Naive thymus-derived CD4-positive, alpha-beta T cell (primary cell): ENCODE measurements around the gene DHX15. TPM values are rescaled to one million over a fixed set of nuclear protein-coding genes. Genes with fewer than 3 reads are reported as not detected.
"Not testable (repeated sequence)": the region's sequence is repeated elsewhere in the genome, so short reads cannot be mapped to it uniquely, and the experiment has no call there.

ENCODE experiments used
- ATAC-seq: fragments of 150-1000 bp; cut with Tn5 transposase; 2 replicates; pipeline ENCODE4 v1.10.0; 2021; ENCODE audit warnings: mild to moderate bottlenecking, moderate library complexity
- CTCF ChIA-PET: fragments of 350-600 bp; sonication (Branson Sonifier 250); formaldehyde crosslinking; loops from one replicate; lab custom pipeline; 2021; ENCODE audit warnings: antibody characterized with exemption; lab: Charles Lee
- POLR2A ChIA-PET: fragments of 350-600 bp; sonication (Branson Sonifier 250); formaldehyde crosslinking; loops from one replicate; lab custom pipeline; 2021; ENCODE audit warnings: antibody characterized with exemption, inconsistent platforms; lab: Charles Lee
- DNase-seq, 9 donors: peaks; one replicate each; pipeline versions ENCODE4 v3.0.0 to v3.0.0-alpha.2; 2020 to 2022; ENCODE audit warnings: mixed read lengths in 1 of 9
- H3K27ac ChIP-seq: one replicate; pipeline ENCODE4 v1.7.0; 2013; ENCODE audit warnings: mild to moderate bottlenecking, low read depth, low read length, moderate library complexity
- H3K27me3 ChIP-seq, 2 donors: one replicate each; pipeline ENCODE4 v1.7.0; 2013; ENCODE audit warnings: low read length in 2 of 2, mild to moderate bottlenecking in 2 of 2, moderate library complexity in 2 of 2; ENCODE audit not compliant: control insufficient read depth in 2 of 2, insufficient read depth in 2 of 2
- H3K36me3 ChIP-seq, 3 experiments: 1 replicate in 2 of 3; 2 replicates in 1 of 3; pipeline ENCODE4 v1.7.0; 2013; ENCODE audit warnings: low read length in 3 of 3, mild to moderate bottlenecking in 3 of 3, moderate library complexity in 1 of 3; ENCODE audit not compliant: insufficient read depth in 3 of 3, control insufficient read depth in 2 of 3
- H3K4me1 ChIP-seq, 2 donors: one replicate each; pipeline ENCODE4 v1.7.0; 2013; ENCODE audit warnings: low read length in 2 of 2, mild to moderate bottlenecking in 2 of 2, moderate library complexity in 1 of 2; ENCODE audit not compliant: control insufficient read depth in 2 of 2, insufficient read depth in 2 of 2
- H3K4me3 ChIP-seq: 2 replicates; pipeline ENCODE4 v1.7.0; 2013; ENCODE audit warnings: mild to moderate bottlenecking, low read length
- H3K9me3 ChIP-seq, 3 experiments: 1 replicate in 2 of 3; 2 replicates in 1 of 3; pipeline ENCODE4 v1.7.0; 2013; ENCODE audit warnings: low read length in 3 of 3; ENCODE audit not compliant: control insufficient read depth in 2 of 3
- H3K27ac Mint-ChIP-seq, 9 donors: one replicate each; pipeline ENCODE4 v1.8.0; 2020 to 2022; ENCODE audit warnings: mixed read lengths in 9 of 9, mild to moderate bottlenecking in 8 of 9, moderate library complexity in 5 of 9, inconsistent platforms in 2 of 9
- H3K27me3 Mint-ChIP-seq, 5 donors: one replicate each; pipeline ENCODE4 v1.8.0; 2021 to 2022; ENCODE audit warnings: mixed read lengths in 5 of 5, mild to moderate bottlenecking in 1 of 5
- H3K36me3 Mint-ChIP-seq, 5 donors: one replicate each; pipeline ENCODE4 v1.8.0; 2020 to 2022; ENCODE audit warnings: mixed read lengths in 5 of 5, mild to moderate bottlenecking in 3 of 5, inconsistent platforms in 1 of 5
- H3K4me1 Mint-ChIP-seq, 7 donors: one replicate each; pipeline ENCODE4 v1.8.0; 2020 to 2022; ENCODE audit warnings: mixed read lengths in 7 of 7, mild to moderate bottlenecking in 3 of 7, inconsistent platforms in 1 of 7
- H3K4me3 Mint-ChIP-seq, 10 donors: one replicate each; pipeline ENCODE4 v1.8.0; 2020 to 2022; ENCODE audit warnings: mild to moderate bottlenecking in 10 of 10, mixed read lengths in 10 of 10, moderate library complexity in 6 of 10, inconsistent platforms in 2 of 10
- H3K9me3 Mint-ChIP-seq, 11 donors: one replicate each; pipeline ENCODE4 v1.8.0; 2020 to 2022; ENCODE audit warnings: mixed read lengths in 11 of 11, mild to moderate bottlenecking in 4 of 11, inconsistent platforms in 1 of 11, moderate library complexity in 1 of 11
- intact Hi-C, 2 donors: fragments of 100-400 bp; cut with micrococcal nuclease; formaldehyde crosslinking; loops; one replicate each; pipeline ENCODE4 v1.15.1; 2023
- polyA plus RNA-seq, 2 donors: library from polyadenylated mRNA; unstranded; fragments of 300-500 nt; fragmentation: Illumina TruSeq; gene quantifications; one replicate each; pipeline ENCODE4 v1.2.3, GENCODE V29; 2021
- total RNA-seq, 6 experiments: library from RNA in 5 of 6; stranded (reverse) in 5 of 6; gene quantifications; 1 replicate in 5 of 6; 2 replicates in 1 of 6; pipeline ENCODE4 v1.2.3 and lab custom pipeline; 2021 to 2026

DHX15 gene
- total and polyA plus RNA-seq, 7 experiments from 2014 or later: 44.5 to 186 (median 139) TPM

DNA sequence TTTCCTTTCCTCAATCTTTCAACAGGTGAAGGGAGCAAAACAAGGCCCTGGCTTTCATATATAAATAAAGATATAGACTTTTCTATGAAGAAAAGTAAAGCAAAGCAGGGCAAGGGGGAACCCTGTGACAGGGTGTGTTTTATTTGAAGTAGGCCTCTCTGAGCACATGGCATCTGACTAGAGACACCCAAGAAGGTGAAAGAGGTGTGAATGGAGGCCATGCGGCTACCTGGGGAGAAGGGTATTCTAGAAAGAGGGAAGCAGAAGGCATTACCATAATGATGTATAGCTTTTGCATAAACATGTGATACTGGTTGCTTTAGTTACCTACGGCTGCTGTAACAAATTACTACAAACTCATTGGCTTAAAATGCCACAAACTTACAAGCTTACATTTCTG, 75.8 kb downstream of the DHX15 start:
- H3K27ac ChIP-seq: no peak overlapping the region
- Mint-ChIP-seq H3K4me1 (no peaks in the 10 kb centered on the region), H3K4me3 (no peak overlapping the region), H3K27me3 (no peaks in the 10 kb centered on the region), H3K36me3 (peaks cover 0 to 6% (median 0%) of the 10 kb centered on the region in 5 donors), H3K27ac (no peak overlapping the region), H3K9me3 (peaks cover 0 to 1% (median 0%) of the 10 kb centered on the region in 11 donors)
- CTCF ChIA-PET: interaction anchor here (0.7 kb wide), 1 partner anchor 14 kb away, joined by 3 read pairs; no protein-coding TSS in a partner anchor
- ATAC-seq (no peak), DNase-seq (no peak)
- intact Hi-C loops: no loop called here
- H3K36me3 ChIP-seq: no peaks in the 10 kb centered on the region
- POLR2A ChIA-PET: no interaction called here
- H3K4me1 ChIP-seq: no peaks in the 10 kb centered on the region
- no peak overlapping the region for H3K4me3 ChIP-seq
- H3K27me3 ChIP-seq: no peaks in the 10 kb centered on the region
- no peaks in the 10 kb centered on the region for H3K9me3 ChIP-seq

DNA sequence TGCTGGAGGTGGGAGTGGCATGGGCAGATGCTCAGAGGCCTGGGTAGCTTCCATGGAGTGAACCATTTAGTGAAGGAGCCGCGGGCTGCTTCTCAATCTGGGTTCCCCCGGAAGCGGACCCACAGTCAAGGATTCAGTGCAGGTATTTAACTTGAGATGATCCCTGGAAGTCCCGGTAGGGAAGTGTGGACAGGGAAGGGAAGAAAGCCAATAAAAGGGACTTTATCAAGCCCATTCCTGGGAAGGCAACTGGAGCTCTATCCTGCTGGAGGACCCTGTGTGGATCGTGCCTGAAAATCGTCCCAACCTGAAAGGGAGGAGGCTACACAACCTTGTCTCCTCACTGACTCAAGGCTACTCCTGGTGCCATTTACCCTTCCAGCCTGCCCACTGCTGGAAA, 76.9 kb downstream of the DHX15 start:
- no peaks in the 10 kb centered on the region for H3K36me3 ChIP-seq
- Mint-ChIP-seq H3K36me3 (peaks cover 0 to 6% (median 0%) of the 10 kb centered on the region in 5 donors), H3K4me1 (no peaks in the 10 kb centered on the region), H3K4me3 (no peak overlapping the region), H3K9me3 (peaks cover 0 to 1% (median 0%) of the 10 kb centered on the region in 11 donors), H3K27ac (no peak overlapping the region), H3K27me3 (peaks cover 0 to 2% (median 0%) of the 10 kb centered on the region in 5 donors)
- H3K9me3 ChIP-seq: no peaks in the 10 kb centered on the region
- intact Hi-C loops: no loop called here
- POLR2A ChIA-PET: no interaction called here
- no peaks in the 10 kb centered on the region for H3K4me1 ChIP-seq
- ATAC-seq (no peak), DNase-seq (no peak)
- no peak overlapping the region for H3K4me3 ChIP-seq
- no peak overlapping the region for H3K27ac ChIP-seq
- H3K27me3 ChIP-seq: no peaks in the 10 kb centered on the region
- CTCF ChIA-PET: no interaction called here

DNA sequence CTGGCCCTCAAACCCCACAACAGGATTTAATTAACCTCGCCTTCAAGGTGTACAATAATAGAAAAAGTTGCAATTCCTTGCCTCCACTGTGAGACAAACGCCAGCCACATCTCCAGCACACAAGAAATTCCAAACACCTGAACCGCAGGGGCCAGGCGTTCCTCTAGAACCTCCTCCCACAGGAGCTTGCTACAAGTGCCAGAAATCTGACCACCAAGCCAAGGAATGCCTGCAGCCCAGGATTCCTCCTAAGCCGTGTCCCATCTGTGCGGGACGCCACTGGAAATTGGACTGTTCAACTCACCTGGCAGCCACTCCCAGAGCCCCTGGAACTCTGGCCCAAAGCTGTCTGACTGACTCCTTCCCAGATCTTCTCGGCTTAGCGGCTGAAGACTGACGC, 81.3 kb downstream of the DHX15 start:
- H3K27me3 Mint-ChIP-seq, H3K4me3 Mint-ChIP-seq, H3K27me3 ChIP-seq, H3K27ac Mint-ChIP-seq, H3K36me3 Mint-ChIP-seq, H3K9me3 ChIP-seq, ATAC-seq, POLR2A ChIA-PET, H3K4me1 Mint-ChIP-seq, H3K36me3 ChIP-seq, H3K4me3 ChIP-seq, DNase-seq, intact Hi-C loops, H3K9me3 Mint-ChIP-seq, H3K27ac ChIP-seq, CTCF ChIA-PET, H3K4me1 ChIP-seq: not testable (repeated sequence)

DNA sequence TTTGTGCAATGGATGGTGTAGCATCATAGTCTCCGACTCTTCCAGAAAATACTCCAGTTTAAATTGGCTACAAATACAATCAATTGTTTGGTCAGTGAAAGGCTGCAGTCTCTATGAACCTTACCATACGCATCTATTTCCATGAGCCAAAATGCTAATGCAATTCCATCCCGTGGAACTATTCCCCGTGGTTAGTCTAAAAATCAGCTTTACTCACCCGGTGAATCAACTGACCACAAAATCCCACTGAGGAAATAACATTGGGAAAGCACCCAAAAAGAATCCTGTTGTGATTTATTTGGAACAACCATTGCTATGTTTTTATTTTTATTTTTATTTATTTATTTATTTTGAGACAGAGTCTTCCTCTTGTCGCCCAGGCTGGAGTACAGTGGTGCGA, 87.1 kb downstream of the DHX15 start:
- intact Hi-C loops: no loop called here
- H3K36me3 ChIP-seq: no peaks in the 10 kb centered on the region
- no peaks in the 10 kb centered on the region for H3K36me3 Mint-ChIP-seq
- no peak overlapping the region for H3K27ac ChIP-seq
- H3K9me3 Mint-ChIP-seq: peaks cover 0 to 2% (median 0%) of the 10 kb centered on the region in 11 donors
- no peaks in the 10 kb centered on the region for H3K27me3 ChIP-seq
- H3K9me3 ChIP-seq: peaks cover 0 to 1% (median 0%) of the 10 kb centered on the region in 3 experiments
- no peaks in the 10 kb centered on the region for H3K4me1 ChIP-seq
- no peak overlapping the region for H3K4me3 Mint-ChIP-seq
- ATAC-seq: no peak
- ChIA-PET POLR2A (no interaction called here), CTCF (no interaction called here)
- no peak for DNase-seq
- no peaks in the 10 kb centered on the region for H3K4me1 Mint-ChIP-seq
- H3K27me3 Mint-ChIP-seq: peaks cover 0 to 5% (median 2%) of the 10 kb centered on the region in 5 donors
- H3K4me3 ChIP-seq: no peak overlapping the region
- H3K27ac Mint-ChIP-seq: peak overlapping the region in 1 of 9 donors; percentile 8

DNA sequence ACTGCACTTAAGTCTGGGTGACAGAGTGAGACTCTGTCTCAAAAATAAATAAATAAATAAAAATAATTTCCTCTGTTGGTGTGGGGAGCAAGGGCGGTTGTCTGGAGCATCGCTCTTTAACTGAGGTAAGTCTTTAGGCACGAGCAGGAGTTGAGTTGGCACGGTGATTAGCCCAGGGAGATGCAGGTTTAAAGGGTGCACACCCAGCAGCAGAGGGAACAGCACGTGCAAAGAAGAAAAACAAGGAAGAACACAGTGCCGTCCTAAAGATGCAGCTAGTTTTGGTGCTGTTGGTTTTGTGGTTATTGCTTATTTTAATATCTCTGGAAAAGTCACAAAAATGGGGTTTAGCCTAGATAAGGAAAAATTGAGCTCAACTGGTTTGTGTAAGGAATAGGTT, 87.8 kb downstream of the DHX15 start:
- peaks cover 0 to 5% (median 0%) of the 10 kb centered on the region in 11 donors for H3K9me3 Mint-ChIP-seq
- no peak overlapping the region for H3K27ac Mint-ChIP-seq
- H3K4me1 ChIP-seq: no peaks in the 10 kb centered on the region
- no peaks in the 10 kb centered on the region for H3K4me1 Mint-ChIP-seq
- no peaks in the 10 kb centered on the region for H3K36me3 Mint-ChIP-seq
- no peak for ATAC-seq
- H3K27me3 ChIP-seq: no peaks in the 10 kb centered on the region
- peaks cover 0 to 3% (median 0%) of the 10 kb centered on the region in 3 experiments for H3K9me3 ChIP-seq
- ChIA-PET POLR2A (no interaction called here), CTCF (no interaction called here)
- no peak overlapping the region for H3K4me3 Mint-ChIP-seq
- H3K4me3 ChIP-seq: no peak overlapping the region
- DNase-seq: no peak
- H3K27me3 Mint-ChIP-seq: peaks cover 0 to 8% (median 0%) of the 10 kb centered on the region in 5 donors
- intact Hi-C loops: no loop called here
- no peaks in the 10 kb centered on the region for H3K36me3 ChIP-seq
- H3K27ac ChIP-seq: no peak overlapping the region

DNA sequence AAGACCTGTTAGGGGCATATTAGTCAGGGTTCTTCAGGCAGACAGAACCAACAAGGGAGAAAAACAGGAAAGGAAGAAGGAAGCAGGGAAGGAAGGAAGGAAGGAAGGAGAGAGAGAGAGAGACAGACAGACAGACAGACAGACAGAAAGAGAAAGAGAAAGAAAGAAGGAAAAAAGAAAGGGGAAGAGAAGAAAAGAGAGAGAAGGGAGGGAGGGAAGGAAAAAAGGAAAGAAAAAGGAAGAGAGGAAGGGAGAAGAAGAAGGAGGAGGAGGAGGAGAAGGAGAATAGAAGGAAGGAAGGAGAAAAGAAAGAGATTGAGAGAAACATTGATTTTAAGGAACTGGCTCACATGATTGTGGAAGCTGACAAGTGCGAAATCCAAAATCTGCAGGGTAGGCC, 89.0 kb downstream of the DHX15 start:
- ChIA-PET CTCF (no interaction called here), POLR2A (interaction anchor here (1.2 kb wide), 1 partner anchor 14 kb away, joined by 3 read pairs; no protein-coding TSS in a partner anchor)
- Histone ChIP-seq H3K27me3 (no peaks in the 10 kb centered on the region), H3K4me3 (no peak overlapping the region), H3K4me1 (no peaks in the 10 kb centered on the region), H3K27ac (no peak overlapping the region), H3K9me3 (peaks cover 0 to 3% (median 0%) of the 10 kb centered on the region in 3 experiments), H3K36me3 (no peaks in the 10 kb centered on the region)
- DNase-seq (no peak), ATAC-seq (no peak)
- Mint-ChIP-seq H3K27me3 (peaks cover 0 to 8% (median 3%) of the 10 kb centered on the region in 5 donors), H3K27ac (no peak overlapping the region), H3K4me3 (no peak overlapping the region), H3K4me1 (no peaks in the 10 kb centered on the region), H3K9me3 (peaks cover 0 to 5% (median 0%) of the 10 kb centered on the region in 11 donors), H3K36me3 (no peaks in the 10 kb centered on the region)
- intact Hi-C loops: no loop called here

DNA sequence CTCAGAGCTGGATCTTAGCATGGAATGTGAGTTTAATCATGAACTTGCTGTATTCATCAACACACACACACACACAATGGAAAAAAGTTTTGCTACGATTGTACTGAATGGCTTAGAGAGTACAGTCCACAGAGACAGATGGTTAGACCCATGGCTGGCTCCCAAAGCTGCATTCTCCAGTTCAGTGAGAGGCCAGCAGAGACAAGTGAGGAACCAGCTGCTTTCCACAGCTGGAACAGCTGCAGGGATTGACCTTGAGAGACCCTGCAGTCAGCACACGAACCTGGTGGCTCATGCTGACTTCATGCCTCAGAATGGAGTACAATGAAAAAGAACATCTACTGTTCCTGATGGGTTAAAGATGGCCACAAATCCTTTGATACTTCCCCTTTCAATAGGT, 94.5 kb downstream of the DHX15 start:
- Mint-ChIP-seq H3K9me3 (peaks cover 0 to 5% (median 0%) of the 10 kb centered on the region in 11 donors), H3K36me3 (no peaks in the 10 kb centered on the region), H3K27me3 (peaks cover 8 to 33% (median 21%) of the 10 kb centered on the region in 5 donors), H3K4me1 (peaks cover 0 to 4% (median 0%) of the 10 kb centered on the region in 7 donors), H3K27ac (no peak overlapping the region), H3K4me3 (no peak overlapping the region)
- H3K36me3 ChIP-seq: no peaks in the 10 kb centered on the region
- DNase-seq: no peak
- no peak overlapping the region for H3K27ac ChIP-seq
- H3K4me3 ChIP-seq: no peak overlapping the region
- H3K4me1 ChIP-seq: no peaks in the 10 kb centered on the region
- intact Hi-C loops: loop anchor here in 1 of 2 donors (2.0 to 10.0 kb wide), 2 partner anchors 69 to 655 kb away; no protein-coding TSS in a partner anchor
- peaks cover 0 to 3% (median 0%) of the 10 kb centered on the region in 3 experiments for H3K9me3 ChIP-seq
- ATAC-seq: no peak
- ChIA-PET POLR2A (no interaction called here), CTCF (no interaction called here)
- H3K27me3 ChIP-seq: no peaks in the 10 kb centered on the region
